Measurements from ENCODE around the gene NIN. TPM values are rescaled to one million over a fixed set of nuclear protein-coding genes. Genes with fewer than 3 reads are reported as not detected.
A peak's percentile ranks its signal among the peaks of the same experiment; 100 is the strongest.

Gene NIN
- total RNA-seq, 1 experiment from 2014 or later: 16.9 TPM

DNA sequence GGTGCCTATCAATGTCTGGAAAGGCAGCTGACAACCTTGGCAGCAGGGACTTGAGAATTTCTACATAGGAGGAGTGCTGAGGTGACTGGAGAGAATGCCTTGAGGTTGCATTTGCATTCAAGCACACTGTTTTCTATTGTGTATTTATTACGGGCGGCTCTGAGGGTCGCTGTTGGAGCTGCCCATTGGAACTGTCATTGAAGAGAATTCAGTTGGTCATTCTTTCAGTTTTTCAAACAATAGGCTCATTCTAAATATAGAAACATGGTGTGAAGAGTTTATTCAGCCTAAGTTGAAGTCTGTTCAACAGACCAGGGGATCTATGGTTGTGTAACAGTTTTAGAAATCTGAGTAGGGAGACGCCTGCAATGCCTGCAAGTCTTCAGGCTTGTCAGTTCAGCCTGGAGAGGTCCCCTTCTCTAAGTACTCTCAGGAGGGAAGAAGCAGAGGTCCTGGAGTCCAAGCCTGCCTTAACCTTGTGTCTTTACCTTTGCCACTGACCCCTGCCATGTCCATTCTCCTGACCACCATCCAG, 31.1 kb upstream of the NIN start:
- no peaks in the 10 kb centered on the region for H3K9me3 ChIP-seq
- no peak overlapping the region for H3K4me3 Mint-ChIP-seq (ENCODE audit: unreplicated experiment)
- CTCF ChIA-PET: no interaction called here
- no peaks in the 10 kb centered on the region for H3K4me1 Mint-ChIP-seq (ENCODE audit: low read depth, unreplicated experiment)
- peaks cover 3% of the 10 kb centered on the region for H3K27me3 Mint-ChIP-seq (ENCODE audit: insufficient read depth, unreplicated experiment)
- no peak overlapping the region for H3K4me3 ChIP-seq (ENCODE audit: low read depth, low read length)
- no peaks in the 10 kb centered on the region; the same call in 1 of the 2 replicates for H3K27me3 ChIP-seq (replicated peaks; ENCODE audit: control insufficient read depth, insufficient read depth, low read length)
- H3K9me3 Mint-ChIP-seq (ENCODE audit: unreplicated experiment): no peaks in the 10 kb centered on the region
- BruUV-seq (replicated peaks): no TSS peak
- DNase-seq: no peak
- H3K36me3 Mint-ChIP-seq (ENCODE audit: insufficient read depth, unreplicated experiment): no peaks in the 10 kb centered on the region
- intact Hi-C loops (cut with micrococcal nuclease; ENCODE audit: unreplicated experiment): no loop called here
- H3K4me1 ChIP-seq: no peaks in the 10 kb centered on the region
- TF ChIP-seq, protein P1, sequence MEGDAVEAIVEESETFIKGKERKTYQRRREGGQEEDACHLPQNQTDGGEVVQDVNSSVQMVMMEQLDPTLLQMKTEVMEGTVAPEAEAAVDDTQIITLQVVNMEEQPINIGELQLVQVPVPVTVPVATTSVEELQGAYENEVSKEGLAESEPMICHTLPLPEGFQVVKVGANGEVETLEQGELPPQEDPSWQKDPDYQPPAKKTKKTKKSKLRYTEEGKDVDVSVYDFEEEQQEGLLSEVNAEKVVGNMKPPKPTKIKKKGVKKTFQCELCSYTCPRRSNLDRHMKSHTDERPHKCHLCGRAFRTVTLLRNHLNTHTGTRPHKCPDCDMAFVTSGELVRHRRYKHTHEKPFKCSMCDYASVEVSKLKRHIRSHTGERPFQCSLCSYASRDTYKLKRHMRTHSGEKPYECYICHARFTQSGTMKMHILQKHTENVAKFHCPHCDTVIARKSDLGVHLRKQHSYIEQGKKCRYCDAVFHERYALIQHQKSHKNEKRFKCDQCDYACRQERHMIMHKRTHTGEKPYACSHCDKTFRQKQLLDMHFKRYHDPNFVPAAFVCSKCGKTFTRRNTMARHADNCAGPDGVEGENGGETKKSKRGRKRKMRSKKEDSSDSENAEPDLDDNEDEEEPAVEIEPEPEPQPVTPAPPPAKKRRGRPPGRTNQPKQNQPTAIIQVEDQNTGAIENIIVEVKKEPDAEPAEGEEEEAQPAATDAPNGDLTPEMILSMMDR (IDR thresholded peaks at IDR 0.05; ENCODE audit: insufficient read depth in 1 of 2, low read depth in 1 of 2, low read length in 1 of 2, severe bottlenecking in 1 of 2, unreplicated experiment in 1 of 2): no peak
- POLR2A ChIA-PET: no interaction called here
- H3K27ac Mint-ChIP-seq (ENCODE audit: unreplicated experiment): no peak overlapping the region
- no peaks in the 10 kb centered on the region for H3K36me3 ChIP-seq (ENCODE audit: control insufficient read depth, insufficient read depth, low read length)

DNA sequence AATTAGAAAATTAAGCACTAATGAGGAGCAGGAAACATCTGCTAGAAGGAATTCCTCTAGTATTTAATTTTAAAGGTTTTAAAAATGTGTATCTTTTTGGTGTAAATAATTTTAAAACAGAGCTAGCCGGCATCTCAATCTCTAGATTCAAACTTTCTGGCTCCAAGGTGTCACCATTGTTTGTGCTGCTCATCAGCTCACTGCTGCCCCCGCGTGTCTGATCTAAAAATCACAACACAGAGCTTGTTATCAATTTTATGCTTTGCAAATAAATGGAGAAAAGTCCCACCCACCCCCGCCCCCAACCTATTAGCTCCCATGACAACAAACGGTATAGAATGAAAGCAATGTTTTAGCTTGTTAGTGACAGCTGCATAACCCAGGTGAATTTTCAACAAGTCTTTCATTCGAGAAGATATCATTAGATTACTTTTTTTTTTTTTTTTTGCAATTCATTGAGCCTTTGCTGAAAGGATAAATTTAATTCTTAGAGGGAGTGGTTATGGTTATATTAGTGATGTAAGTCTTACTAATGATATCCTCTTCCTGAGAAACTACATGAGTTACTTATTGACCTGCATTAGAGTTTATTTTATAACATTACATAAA, 29.6 kb upstream of the NIN start:
- H3K36me3 ChIP-seq (ENCODE audit: control insufficient read depth, insufficient read depth, low read length): no peaks in the 10 kb centered on the region
- no peaks in the 10 kb centered on the region for H3K9me3 ChIP-seq
- peak; percentile 78 to 87 for DNase-seq
- no peaks in the 10 kb centered on the region for H3K36me3 Mint-ChIP-seq (ENCODE audit: insufficient read depth, unreplicated experiment)
- no peaks in the 10 kb centered on the region for H3K9me3 Mint-ChIP-seq (ENCODE audit: unreplicated experiment)
- H3K4me3 Mint-ChIP-seq (ENCODE audit: unreplicated experiment): peak overlapping the region; percentile 67
- no peak overlapping the region for H3K27ac Mint-ChIP-seq (ENCODE audit: unreplicated experiment)
- peaks cover 3% of the 10 kb centered on the region for H3K27me3 Mint-ChIP-seq (ENCODE audit: insufficient read depth, unreplicated experiment)
- no peaks in the 10 kb centered on the region for H3K4me1 ChIP-seq
- no peak overlapping the region for H3K4me3 ChIP-seq (ENCODE audit: low read depth, low read length)
- CTCF ChIA-PET: interaction anchor here (0.7 to 1.6 kb wide), 30 partner anchors 9 to 921 kb away, joined by 3 to 13 read pairs (median 4); partner anchors contain the start of genes NIN and PYGL
- intact Hi-C loops (cut with micrococcal nuclease; ENCODE audit: unreplicated experiment): loop anchor here (2.0 kb wide), 2 partner anchors 82 to 260 kb away; no protein-coding TSS in a partner anchor
- no peaks in the 10 kb centered on the region; the same call in 1 of the 2 replicates for H3K27me3 ChIP-seq (replicated peaks; ENCODE audit: control insufficient read depth, insufficient read depth, low read length)
- POLR2A ChIA-PET: interaction anchor here (0.6 to 0.8 kb wide), 2 partner anchors 31 to 307 kb away, joined by 3 to 13 read pairs; no protein-coding TSS in a partner anchor
- TF ChIP-seq, protein P1 (IDR thresholded peaks at IDR 0.05; ENCODE audit: insufficient read depth in 1 of 2, low read depth in 1 of 2, low read length in 1 of 2, severe bottlenecking in 1 of 2, unreplicated experiment in 1 of 2): peak; percentile 73 to 80
- H3K4me1 Mint-ChIP-seq (ENCODE audit: low read depth, unreplicated experiment): no peaks in the 10 kb centered on the region
- BruUV-seq (replicated peaks): no TSS peak

DNA sequence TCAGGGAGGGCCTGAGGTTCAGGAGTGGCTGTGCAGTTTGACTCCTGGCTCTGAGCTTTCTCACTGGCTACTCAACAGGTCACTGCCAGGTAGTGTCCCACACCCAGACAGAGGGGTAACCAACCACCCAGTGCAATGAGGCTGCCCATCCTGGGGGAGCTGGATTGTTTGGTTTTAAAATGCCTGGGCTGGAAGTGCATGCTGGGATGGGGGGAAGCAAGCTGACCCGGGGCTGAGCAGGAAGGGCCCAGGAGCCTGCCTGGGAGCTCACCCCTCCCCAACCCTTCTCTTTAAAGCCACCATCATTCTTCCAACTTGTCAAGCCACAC, 28.3 kb upstream of the NIN start:
- no peaks in the 10 kb centered on the region for H3K4me1 ChIP-seq
- no peaks in the 10 kb centered on the region for H3K27me3 Mint-ChIP-seq (ENCODE audit: insufficient read depth, unreplicated experiment)
- no peak overlapping the region for H3K27ac Mint-ChIP-seq (ENCODE audit: unreplicated experiment)
- CTCF ChIA-PET: no interaction called here
- BruUV-seq (replicated peaks): no TSS peak
- peak overlapping the region; percentile 31 for H3K4me3 Mint-ChIP-seq (ENCODE audit: unreplicated experiment)
- no peaks in the 10 kb centered on the region; the same call in 1 of the 2 replicates for H3K27me3 ChIP-seq (replicated peaks; ENCODE audit: control insufficient read depth, insufficient read depth, low read length)
- no peaks in the 10 kb centered on the region for H3K36me3 Mint-ChIP-seq (ENCODE audit: insufficient read depth, unreplicated experiment)
- no peaks in the 10 kb centered on the region for H3K36me3 ChIP-seq (ENCODE audit: control insufficient read depth, insufficient read depth, low read length)
- POLR2A ChIA-PET: no interaction called here
- H3K9me3 ChIP-seq: no peaks in the 10 kb centered on the region
- DNase-seq: no peak
- TF ChIP-seq, protein P1 (IDR thresholded peaks at IDR 0.05; ENCODE audit: insufficient read depth in 1 of 2, low read depth in 1 of 2, low read length in 1 of 2, severe bottlenecking in 1 of 2, unreplicated experiment in 1 of 2): no peak
- H3K4me1 Mint-ChIP-seq (ENCODE audit: low read depth, unreplicated experiment): no peaks in the 10 kb centered on the region
- intact Hi-C loops (cut with micrococcal nuclease; ENCODE audit: unreplicated experiment): no loop called here
- H3K4me3 ChIP-seq (ENCODE audit: low read depth, low read length): no peak overlapping the region
- H3K9me3 Mint-ChIP-seq (ENCODE audit: unreplicated experiment): no peaks in the 10 kb centered on the region
